ENCODE data around the gene MS4A5. TPM values are rescaled to one million over a fixed set of nuclear protein-coding genes. Genes with fewer than 3 reads are reported as not detected.

MS4A5 gene
- total RNA-seq, 1 experiment from 2014 or later: not detected

DNA sequence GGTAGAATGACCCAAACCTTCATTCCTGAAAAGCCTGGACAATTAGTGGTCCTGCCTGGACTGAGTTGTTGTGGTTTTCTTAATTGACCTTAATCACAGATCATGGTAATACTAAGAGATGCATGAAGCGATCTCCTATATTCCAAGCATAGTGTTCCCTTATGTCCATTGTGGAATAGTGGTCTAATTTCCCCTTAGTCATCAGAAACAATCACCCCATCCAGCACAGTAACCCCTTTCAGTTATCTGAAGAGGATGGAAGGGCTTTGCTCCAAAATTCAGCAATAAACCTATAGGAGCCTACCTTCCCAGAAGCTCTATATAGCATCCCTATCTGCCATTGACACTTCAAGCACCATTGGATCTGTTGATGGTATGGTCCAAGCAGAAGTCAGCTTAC is 6.8 kb upstream of the MS4A5 start:
- CTCF ChIA-PET: no interaction called here
- H3K36me3 ChIP-seq (ENCODE audit: low read depth): no peaks in the 10 kb centered on the region
- H3K9me3 ChIP-seq (ENCODE audit: insufficient read depth, low read depth): no peaks in the 10 kb centered on the region
- POLR2A ChIA-PET (ENCODE audit: unreplicated experiment): no interaction called here
- H3K27ac ChIP-seq: no peak overlapping the region
- H2AFZ ChIP-seq: no peak overlapping the region
- no peaks in the 10 kb centered on the region for H3K79me2 ChIP-seq (ENCODE audit: low read depth)
- H4K20me1 ChIP-seq (ENCODE audit: insufficient read depth): no peaks in the 10 kb centered on the region
- H3K4me2 ChIP-seq: no peak overlapping the region
- no peaks in the 10 kb centered on the region for H3K9me2 ChIP-seq (ENCODE audit: insufficient read depth)
- peaks cover 7% of the 10 kb centered on the region for H3K27me3 ChIP-seq (ENCODE audit: insufficient read depth, low read depth)
- no peak for TF ChIP-seq EZH2 (IDR thresholded peaks at IDR 0.05; ENCODE audit: low read depth)
- TF ChIP-seq, protein P1, sequence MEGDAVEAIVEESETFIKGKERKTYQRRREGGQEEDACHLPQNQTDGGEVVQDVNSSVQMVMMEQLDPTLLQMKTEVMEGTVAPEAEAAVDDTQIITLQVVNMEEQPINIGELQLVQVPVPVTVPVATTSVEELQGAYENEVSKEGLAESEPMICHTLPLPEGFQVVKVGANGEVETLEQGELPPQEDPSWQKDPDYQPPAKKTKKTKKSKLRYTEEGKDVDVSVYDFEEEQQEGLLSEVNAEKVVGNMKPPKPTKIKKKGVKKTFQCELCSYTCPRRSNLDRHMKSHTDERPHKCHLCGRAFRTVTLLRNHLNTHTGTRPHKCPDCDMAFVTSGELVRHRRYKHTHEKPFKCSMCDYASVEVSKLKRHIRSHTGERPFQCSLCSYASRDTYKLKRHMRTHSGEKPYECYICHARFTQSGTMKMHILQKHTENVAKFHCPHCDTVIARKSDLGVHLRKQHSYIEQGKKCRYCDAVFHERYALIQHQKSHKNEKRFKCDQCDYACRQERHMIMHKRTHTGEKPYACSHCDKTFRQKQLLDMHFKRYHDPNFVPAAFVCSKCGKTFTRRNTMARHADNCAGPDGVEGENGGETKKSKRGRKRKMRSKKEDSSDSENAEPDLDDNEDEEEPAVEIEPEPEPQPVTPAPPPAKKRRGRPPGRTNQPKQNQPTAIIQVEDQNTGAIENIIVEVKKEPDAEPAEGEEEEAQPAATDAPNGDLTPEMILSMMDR (conservative IDR thresholded peaks at IDR 0.05): no peak
- H3K4me3 ChIP-seq: no peak overlapping the region
- no peaks in the 10 kb centered on the region for H3K4me1 ChIP-seq (replicated peaks; ENCODE audit: insufficient read depth)
- H3F3A ChIP-seq (ENCODE audit: insufficient read depth, low read depth): no peaks in the 10 kb centered on the region
- intact Hi-C loops (cut with micrococcal nuclease; ENCODE audit: unreplicated experiment): no loop called here
- BruUV-seq (replicated peaks): no TSS peak
- DNase-seq: no peak

DNA sequence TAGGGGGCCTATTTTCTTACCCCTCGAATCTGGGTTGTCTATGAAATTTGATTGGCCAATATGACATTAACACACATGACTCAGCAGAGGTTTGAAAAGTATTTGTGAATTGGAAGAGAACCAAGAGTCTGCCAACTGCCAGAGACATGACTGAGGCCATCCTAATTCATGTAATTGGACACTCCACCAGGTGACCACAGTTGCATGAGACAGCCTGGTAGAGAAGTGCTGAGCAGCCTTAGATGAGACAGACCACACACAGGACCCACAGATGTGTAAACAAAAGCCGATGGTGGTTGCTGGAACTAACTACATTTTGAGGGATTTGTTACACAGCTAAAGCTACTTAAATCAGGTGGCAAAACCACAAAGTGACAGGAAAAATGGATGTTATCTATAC is 855 bp upstream of the MS4A5 start:
- peaks cover 36% of the 10 kb centered on the region for H3K27me3 ChIP-seq (ENCODE audit: insufficient read depth, low read depth)
- H2AFZ ChIP-seq: no peak overlapping the region
- H4K20me1 ChIP-seq (ENCODE audit: insufficient read depth): no peaks in the 10 kb centered on the region
- no peaks in the 10 kb centered on the region for H3K36me3 ChIP-seq (ENCODE audit: low read depth)
- H3K4me2 ChIP-seq: no peak overlapping the region
- BruUV-seq (replicated peaks): no TSS peak
- H3K9me2 ChIP-seq (ENCODE audit: insufficient read depth): no peaks in the 10 kb centered on the region
- intact Hi-C loops (cut with micrococcal nuclease; ENCODE audit: unreplicated experiment): no loop called here
- H3K4me3 ChIP-seq: no peak overlapping the region
- DNase-seq: no peak
- H3K9me3 ChIP-seq (ENCODE audit: insufficient read depth, low read depth): no peaks in the 10 kb centered on the region
- POLR2A ChIA-PET (ENCODE audit: unreplicated experiment): no interaction called here
- H3K79me2 ChIP-seq (ENCODE audit: low read depth): no peaks in the 10 kb centered on the region
- H3K4me1 ChIP-seq (replicated peaks; ENCODE audit: insufficient read depth): no peaks in the 10 kb centered on the region
- TF ChIP-seq EZH2 (IDR thresholded peaks at IDR 0.05; ENCODE audit: low read depth): no peak
- TF ChIP-seq, protein P1 (conservative IDR thresholded peaks at IDR 0.05): no peak
- no peak overlapping the region for H3K27ac ChIP-seq
- H3F3A ChIP-seq (ENCODE audit: insufficient read depth, low read depth): no peaks in the 10 kb centered on the region
- CTCF ChIA-PET: no interaction called here

DNA sequence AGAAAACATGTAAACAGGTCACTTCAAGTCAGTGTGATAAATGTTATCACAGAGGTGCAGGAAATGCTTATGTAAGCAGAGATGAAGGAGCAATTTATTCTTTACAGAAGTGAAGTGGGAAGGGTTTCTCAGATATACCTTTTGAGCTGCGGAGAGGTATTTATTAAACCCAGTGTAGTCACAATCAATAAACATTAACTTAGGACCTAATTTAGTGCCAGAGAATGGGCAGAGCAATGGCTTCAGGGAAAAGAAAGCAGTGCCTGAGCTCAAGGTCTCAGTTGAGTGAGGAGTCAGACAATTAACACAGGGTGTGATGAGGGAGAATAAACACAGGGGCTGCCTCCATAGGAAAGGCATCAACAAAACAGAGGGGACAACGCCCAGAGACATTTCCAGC is 1.9 kb downstream of the MS4A5 start:
- Histone ChIP-seq H4K20me1 (ENCODE audit: insufficient read depth) (no peaks in the 10 kb centered on the region), H3K9me3 (ENCODE audit: insufficient read depth, low read depth) (no peaks in the 10 kb centered on the region), H3K79me2 (ENCODE audit: low read depth) (no peaks in the 10 kb centered on the region), H3K4me2 (no peak overlapping the region), H3K9me2 (ENCODE audit: insufficient read depth) (no peaks in the 10 kb centered on the region), H3K27me3 (ENCODE audit: insufficient read depth, low read depth) (peaks cover 42% of the 10 kb centered on the region), H2AFZ (no peak overlapping the region), H3K36me3 (ENCODE audit: low read depth) (no peaks in the 10 kb centered on the region), H3F3A (ENCODE audit: insufficient read depth, low read depth) (no peaks in the 10 kb centered on the region), H3K27ac (no peak overlapping the region), H3K4me3 (no peak overlapping the region), H3K4me1 (replicated peaks; ENCODE audit: insufficient read depth) (no peaks in the 10 kb centered on the region)
- intact Hi-C loops (cut with micrococcal nuclease; ENCODE audit: unreplicated experiment): no loop called here
- POLR2A ChIA-PET (ENCODE audit: unreplicated experiment): no interaction called here
- DNase-seq: no peak
- BruUV-seq (replicated peaks): no TSS peak
- CTCF ChIA-PET: no interaction called here
- TF ChIP-seq, protein P1 (conservative IDR thresholded peaks at IDR 0.05): no peak
- no peak for TF ChIP-seq EZH2 (IDR thresholded peaks at IDR 0.05; ENCODE audit: low read depth)
